ENCODE measurements around the gene GALNT3.

Gene GALNT3

GRCh38 chr2:165796819-165797530 lies 2.9 kb upstream of the GALNT3 start:
- TF ChIP-seq, protein P1, sequence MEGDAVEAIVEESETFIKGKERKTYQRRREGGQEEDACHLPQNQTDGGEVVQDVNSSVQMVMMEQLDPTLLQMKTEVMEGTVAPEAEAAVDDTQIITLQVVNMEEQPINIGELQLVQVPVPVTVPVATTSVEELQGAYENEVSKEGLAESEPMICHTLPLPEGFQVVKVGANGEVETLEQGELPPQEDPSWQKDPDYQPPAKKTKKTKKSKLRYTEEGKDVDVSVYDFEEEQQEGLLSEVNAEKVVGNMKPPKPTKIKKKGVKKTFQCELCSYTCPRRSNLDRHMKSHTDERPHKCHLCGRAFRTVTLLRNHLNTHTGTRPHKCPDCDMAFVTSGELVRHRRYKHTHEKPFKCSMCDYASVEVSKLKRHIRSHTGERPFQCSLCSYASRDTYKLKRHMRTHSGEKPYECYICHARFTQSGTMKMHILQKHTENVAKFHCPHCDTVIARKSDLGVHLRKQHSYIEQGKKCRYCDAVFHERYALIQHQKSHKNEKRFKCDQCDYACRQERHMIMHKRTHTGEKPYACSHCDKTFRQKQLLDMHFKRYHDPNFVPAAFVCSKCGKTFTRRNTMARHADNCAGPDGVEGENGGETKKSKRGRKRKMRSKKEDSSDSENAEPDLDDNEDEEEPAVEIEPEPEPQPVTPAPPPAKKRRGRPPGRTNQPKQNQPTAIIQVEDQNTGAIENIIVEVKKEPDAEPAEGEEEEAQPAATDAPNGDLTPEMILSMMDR (IDR thresholded peaks at IDR 0.05; ENCODE audit: borderline replicate concordance, insufficient read depth, low read depth, low read length): no peak
- no peak overlapping the region for H3K4me3 ChIP-seq (ENCODE audit: low read depth, low read length)

DNA sequence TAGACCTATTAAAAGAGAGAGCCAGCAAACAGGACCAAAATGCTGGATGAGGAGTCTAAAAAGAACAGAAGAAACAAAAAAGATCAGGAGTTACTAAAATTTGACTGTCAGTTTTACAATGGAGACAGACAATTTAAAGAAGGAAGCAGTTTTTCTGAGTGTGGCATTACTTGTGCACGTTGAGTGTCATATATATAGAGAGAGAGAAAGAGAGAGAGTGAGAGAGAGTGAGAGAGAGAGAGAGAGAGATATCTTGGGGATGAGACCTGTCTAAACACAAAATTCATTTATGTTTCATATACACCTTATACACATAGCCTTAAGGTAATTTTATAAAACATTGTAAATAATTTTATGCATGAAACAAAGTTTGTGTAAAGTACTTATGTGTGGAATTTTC lies 2.1 kb upstream of the GALNT3 start:
- no peak overlapping the region for H3K4me3 ChIP-seq (ENCODE audit: low read depth, low read length)
- TF ChIP-seq, protein P1 (IDR thresholded peaks at IDR 0.05; ENCODE audit: borderline replicate concordance, insufficient read depth, low read depth, low read length): no peak

DNA sequence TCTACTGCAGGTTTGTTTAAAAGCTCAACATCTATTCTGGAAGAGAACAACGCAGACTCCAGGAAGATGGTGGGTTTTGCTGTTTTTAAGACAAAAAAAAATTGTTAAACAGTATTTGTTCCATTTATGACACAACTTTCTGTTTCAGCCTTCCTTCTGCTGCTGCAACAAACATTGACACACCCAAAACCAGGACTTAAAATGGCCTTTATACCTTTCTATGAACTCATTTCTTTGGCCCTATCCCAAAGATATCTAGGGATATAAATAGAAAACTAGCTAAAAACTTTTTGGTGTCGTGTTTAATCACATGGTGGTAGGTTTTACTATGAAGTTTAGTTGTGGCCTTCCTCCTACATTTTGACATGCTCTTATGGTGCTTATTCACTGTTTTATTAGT lies 964 bp upstream of the GALNT3 start:
- TF ChIP-seq, protein P1 (IDR thresholded peaks at IDR 0.05; ENCODE audit: borderline replicate concordance, insufficient read depth, low read depth, low read length): no peak
- no peak overlapping the region for H3K4me3 ChIP-seq (ENCODE audit: low read depth, low read length)

DNA sequence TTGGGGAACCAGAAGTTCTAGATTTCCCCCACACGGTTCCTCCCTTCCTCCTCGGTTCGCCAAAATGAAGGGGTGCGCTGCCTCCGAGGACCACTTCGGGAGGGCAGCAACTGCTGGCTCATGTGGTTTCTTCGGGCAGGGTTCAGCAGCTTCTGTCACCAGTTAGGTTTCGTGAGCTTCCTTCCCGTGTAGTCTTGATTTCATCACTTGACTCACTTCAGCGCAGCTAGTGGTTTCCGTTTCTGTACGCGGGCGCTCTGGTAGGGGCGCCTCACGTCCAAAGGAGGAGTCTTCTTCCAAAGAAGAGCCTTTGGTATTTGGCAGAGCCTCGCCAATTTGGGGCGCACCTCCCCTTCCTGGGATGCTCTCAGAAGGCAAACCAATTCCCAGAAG lies 485 bp upstream of the GALNT3 start:
- TF ChIP-seq, protein P1 (IDR thresholded peaks at IDR 0.05; ENCODE audit: borderline replicate concordance, insufficient read depth, low read depth, low read length): no peak
- peak overlapping the region; percentile 56 for H3K4me3 ChIP-seq (ENCODE audit: low read depth, low read length)

- TF ChIP-seq, protein P1 (IDR thresholded peaks at IDR 0.05; ENCODE audit: borderline replicate concordance, insufficient read depth, low read depth, low read length): no peak
- H3K4me3 ChIP-seq (ENCODE audit: low read depth, low read length): peak overlapping the region; percentile 56
These were observed 777 bp downstream of the GALNT3 start for GRCh38 chr2:165793161-165793778.

DNA sequence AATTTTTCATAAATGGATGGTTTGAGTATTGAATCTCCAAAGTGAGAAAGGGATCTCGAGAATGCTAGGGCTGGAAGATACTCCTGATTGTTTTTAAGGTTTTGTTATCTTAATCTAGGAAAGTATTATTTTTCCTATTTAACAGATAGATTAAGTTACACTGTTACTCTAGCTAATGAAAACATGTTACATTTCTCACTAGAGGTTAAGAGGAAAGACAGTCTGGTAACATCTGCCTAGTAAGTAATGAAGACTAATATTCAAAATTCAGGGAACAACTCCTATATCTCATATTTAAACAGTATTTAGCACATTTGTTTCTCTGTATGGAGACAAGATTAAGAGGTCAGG lies 2.0 kb downstream of the GALNT3 start:
- TF ChIP-seq, protein P1 (IDR thresholded peaks at IDR 0.05; ENCODE audit: borderline replicate concordance, insufficient read depth, low read depth, low read length): no peak
- H3K4me3 ChIP-seq (ENCODE audit: low read depth, low read length): no peak overlapping the region
